GM19372 (cell line): ENCODE data around the gene ZMAT5.
"Not testable (repeated sequence)": the region's sequence is repeated elsewhere in the genome, so short reads cannot be mapped to it uniquely, and the experiment has no call there.

Experiments used
- ATAC-seq: cut with Tn5 transposase; IDR thresholded peaks from one replicate; pipeline ENCODE4 v1.9.1; 2021; ENCODE audit warnings: mild to moderate bottlenecking, low read depth, moderate library complexity; ENCODE audit not compliant: unreplicated experiment

Gene ZMAT5

DNA sequence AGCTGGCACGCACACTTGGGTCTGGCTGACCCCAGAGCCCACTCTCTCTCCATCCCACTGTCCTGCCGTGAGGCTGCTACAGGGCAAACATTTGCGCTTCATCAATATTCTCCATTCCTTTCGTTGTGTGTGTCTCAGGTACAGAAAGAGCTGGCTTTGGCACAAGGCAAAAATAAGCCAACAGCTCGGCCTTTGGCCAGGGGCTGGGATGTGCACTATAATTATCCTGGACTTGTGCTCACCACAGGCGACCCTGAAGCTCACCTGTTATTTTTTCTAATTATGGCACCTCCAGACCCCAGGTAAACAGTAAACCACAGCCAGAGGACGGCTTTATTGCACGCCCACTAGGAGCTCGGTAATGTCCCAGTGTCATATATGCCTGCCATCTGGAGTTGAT lies 10.9 kb downstream of the ZMAT5 start:
- no peak for ATAC-seq

DNA sequence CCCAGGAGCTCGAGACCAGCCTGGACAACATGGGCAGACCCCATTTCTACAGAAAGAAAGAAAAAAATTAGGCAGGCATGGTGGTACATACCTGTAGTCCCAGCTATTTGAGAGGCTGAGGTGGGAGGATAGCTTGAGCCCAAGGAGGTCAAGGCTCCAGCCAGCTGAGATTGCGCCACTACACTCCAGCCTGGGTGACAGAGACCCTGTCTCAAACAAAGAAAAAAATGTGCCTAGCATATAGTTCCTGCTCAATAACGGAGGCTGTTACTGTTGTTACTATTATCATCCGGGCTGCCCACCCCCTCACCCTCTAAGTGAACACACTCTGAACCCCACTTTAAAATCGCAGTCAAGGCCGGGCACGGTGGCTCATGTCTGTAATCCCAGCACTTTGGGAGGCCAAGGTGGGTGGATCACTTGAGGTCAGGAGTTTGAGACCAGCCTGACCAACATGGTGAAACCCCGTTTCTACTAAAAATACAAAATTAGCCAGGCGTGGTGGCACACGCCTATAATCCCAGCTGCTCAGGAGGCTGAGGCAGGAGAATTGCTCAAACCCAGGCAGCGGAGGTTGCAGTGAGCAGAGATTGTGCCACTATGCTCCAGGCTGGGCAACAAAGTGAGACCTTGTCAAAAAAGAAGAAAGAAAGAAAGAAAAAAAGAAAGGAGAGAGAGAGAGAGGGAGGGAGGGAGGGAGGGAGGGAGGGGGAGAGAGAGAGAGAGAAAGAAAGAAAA lies 12.0 kb downstream of the ZMAT5 start:
- ATAC-seq = not testable (repeated sequence)

DNA sequence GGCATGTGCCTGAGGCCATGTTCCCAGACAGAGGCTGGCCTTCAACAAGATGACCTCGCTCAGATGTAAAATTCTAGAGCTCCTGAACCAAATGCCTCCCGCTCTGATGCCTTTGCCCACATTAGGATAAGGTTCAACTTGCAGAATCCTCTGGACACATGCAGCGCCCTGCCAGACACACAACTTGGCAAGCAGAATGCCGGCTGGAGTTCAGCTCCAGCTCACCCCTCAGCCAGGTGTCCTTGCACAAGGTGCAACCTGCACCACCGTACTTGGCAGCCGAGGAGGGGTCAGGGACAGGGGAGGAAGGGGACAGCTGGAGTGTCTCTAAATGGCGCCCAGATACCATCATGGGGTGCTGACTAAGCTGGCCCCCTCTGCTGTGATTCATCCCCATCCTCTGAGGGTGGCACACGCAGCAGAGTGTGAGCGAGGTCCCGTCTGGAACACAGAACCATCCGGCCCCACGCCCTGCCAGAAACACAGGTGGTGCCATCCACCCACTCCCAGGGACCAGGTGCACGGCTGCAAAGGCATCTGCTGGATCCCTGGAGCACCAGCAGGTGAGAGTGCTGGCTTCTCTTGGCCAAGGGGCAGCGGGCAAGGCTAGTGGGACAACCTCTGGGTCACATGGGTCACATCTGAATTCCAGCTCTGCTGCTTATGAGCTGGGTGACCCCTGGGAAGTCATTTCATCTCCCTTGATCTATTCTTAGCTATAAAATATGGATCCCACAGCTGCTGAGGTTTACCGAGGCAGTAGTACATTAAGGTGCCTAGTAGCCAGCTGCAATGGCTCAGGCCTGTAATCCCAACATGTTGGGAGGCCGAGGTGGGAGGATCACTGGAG lies 12.8 kb downstream of the ZMAT5 start:
- no peak for ATAC-seq

DNA sequence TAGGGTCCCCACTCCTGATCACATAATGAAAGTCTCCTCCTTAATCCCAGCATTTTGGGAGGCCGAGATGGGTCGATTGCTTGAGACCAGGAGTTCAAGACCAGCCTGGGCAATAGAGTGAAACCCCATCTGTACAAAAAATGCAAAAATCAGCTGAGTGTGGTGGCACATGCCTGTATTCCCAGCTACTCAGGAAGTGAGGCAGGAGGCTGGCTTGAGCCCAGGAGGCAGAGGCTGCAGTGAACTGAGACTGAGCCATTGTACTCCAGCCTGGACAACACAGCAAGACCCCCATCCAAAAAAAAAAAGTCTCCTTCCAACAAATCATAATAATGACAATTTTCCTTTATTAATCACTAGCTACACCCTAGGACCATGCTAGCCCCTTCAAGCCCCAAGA lies 15.1 kb downstream of the ZMAT5 start:
- no peak for ATAC-seq

DNA sequence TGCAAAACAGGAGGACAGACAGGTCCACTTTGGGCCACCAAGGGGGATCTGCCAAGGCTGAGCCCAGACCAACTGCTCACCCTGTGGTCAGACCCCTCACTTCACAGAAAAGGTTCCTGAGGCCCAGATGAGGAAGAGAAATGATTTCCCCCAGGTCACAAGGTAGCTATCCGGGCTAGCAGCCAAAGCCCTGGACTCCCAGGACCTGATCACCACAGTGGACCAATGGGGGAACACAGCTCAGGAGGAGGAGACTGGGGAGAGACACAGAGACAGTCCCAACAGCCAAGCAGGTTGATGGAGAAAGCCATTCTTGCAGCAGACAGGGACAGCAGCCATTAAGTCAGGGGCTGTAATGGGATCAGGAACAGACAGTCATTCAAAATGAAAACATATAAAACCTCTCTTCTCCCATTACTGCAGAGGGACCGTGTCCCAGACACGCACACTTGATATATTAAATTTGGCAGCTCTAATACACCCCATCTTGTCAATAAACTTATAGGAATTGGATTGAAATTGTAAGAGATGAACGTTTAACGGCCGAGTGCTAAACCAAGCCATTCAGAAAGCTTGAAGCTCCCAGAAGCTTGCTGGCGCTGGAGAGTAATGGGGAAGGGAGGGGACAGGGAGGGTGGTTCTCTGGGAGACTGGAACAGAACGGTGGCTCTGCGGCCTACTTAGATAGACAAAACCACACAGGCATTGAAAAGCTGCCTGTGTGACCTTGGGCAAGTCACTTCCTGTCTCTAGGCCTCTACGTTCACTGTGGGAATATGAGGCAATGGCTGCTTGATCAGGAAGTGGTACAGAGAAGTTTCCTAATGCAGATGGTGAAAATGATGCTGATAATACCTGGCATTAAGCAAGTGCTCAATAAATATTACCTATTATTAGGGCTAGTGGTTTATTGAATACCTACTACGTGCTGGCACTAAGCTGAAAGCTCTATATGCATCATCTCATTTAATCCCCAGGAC lies 16.0 kb downstream of the ZMAT5 start:
- no peak for ATAC-seq

DNA sequence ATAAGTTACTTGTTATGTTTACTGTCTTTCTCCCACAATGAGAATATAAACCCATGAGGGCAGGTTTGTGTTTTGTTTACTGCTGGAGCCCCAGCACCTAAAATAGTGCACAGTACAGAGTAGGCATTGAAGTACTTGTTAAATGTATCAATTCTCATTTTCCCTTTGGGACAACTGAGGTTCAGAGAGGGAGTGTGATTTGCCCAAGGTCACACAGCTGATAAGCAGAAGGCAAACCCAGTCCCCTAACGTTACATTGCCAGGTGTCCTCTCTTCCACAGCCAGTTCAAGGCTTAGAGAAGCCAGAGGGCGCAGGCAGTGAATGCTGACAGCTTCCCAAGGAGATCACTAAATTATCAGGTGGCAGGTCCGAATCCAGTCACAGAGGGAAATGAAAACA lies 16.8 kb downstream of the ZMAT5 start:
- no peak for ATAC-seq

DNA sequence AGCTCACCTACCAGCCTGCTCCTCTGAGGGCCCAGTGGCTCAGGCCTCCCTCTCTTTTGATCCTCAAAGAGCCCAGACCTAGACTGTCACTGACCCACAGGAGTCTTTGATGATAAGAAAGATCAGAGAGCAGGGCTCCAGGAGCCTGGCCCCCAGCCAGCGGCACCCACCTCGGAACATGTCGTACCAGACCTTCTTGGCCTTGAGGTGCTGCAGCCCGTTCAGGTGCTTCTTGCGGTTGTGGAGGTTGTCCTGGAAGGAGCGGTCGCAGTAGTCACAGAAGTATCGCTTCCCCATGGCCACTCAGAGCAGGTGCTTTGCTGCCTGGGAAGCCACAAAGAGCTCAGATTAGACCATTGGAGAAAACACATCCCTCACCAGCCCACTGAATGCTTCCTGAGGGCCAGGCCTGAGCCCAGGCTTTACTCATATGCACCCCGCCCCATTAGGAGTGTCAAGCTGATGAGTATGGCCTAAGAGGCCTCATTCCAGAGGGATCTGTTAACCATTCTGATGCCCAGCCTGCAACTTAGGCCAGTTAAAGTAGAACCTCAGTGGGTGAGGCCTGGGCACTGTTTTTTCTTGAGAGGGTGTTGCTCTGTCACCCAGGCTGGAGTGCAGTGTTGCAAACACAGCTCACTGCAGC lies 18.4 kb downstream of the ZMAT5 start:
- no peak for ATAC-seq

DNA sequence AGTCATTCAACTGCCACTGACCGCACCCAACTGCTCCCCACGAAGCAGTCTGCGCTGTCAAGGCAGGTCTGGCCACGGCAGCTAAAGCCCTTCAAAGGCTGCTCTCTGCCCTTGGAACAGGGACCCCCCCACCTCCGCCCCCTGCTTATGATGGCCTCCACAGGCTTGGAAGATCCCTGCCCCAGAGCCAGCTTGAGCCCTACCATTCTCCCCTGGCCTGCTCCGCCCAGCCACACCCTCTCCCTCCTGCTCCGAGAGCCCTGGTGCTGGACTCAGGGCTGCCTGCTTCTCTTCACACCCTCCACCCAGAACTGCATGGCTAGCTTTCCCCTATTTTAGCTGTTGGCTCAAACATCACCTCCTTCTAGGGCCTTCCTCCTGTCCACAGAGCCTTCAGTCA lies 19.0 kb downstream of the ZMAT5 start:
- no peak for ATAC-seq

DNA sequence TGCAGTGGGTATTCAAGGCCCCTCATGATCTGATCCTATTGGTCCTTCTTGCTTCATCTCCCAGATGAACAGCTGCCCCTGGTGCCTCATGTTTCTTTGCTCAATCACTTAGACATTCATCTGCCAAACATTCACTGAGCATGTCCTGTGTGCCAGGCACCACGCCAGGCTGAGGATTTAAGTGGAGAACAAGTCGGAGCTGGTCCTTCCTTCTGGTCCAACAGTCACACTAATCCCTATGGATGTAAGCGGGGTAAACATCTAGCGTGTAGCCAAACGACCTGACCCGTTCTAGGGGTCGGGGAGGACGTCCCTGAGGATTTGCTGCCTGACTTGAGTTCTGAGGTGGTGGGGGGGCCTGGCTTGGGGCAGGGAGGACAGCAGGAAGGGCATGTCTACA lies 21.9 kb downstream of the ZMAT5 start:
- ATAC-seq = no peak

DNA sequence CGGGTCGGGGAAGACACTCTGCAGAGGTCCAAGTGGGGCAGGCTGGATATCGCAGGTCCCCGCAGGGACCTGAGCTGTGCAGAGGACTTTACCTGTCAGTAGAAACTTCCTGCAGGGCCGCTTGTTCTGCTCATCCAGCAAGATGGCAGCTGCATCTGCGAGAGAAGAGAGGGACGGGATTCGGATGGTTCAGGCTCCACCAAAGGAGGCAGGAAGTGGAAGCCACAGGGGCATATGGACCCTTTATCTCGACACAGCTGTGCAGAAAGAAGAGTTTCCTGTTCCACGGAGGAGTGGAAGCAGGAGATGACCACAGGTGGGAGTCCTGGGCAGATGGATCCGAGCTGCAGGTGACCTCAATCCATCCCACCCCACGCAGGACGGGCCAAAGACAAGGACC lies 24.5 kb downstream of the ZMAT5 start:
- ATAC-seq = no peak

DNA sequence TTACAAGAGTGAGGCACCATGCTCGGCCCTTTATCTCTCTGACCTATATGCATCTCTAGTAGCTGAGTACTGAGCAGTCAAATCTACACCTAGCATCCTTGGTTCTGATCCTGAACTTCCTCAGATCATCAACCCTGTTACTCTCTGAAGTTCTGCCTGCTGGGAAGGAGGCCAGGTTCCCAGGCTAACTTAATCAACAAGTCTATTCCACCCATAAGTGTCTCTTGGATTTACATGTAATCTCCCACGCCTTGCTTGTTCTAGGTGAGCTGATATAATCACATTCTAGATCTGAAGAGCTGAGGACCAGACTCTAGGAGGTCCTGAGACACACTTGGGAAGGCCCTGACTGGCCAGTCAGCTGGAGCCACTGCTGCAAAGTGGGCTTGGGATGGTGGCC lies 24.9 kb downstream of the ZMAT5 start:
- no peak for ATAC-seq

DNA sequence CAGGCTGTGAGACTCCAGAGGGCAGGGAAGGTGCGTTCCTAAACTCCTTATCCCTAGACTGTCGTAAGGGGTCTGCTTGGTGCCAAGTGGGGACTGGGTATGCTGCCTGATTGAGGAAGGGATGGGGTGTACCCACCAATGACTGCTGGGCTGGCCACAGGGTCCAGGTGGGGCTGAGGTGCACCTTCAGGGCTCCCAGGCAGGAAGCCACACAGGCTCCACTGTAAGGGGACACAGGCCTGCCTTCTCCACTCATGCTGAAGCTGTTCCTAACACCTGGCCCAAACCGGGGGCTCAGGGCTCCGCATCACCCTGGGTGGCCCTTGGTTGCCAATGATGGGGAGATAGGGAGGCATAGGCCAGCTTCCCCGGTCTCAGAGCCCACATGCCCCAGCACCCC lies 26.6 kb downstream of the ZMAT5 start:
- ATAC-seq = no peak

DNA sequence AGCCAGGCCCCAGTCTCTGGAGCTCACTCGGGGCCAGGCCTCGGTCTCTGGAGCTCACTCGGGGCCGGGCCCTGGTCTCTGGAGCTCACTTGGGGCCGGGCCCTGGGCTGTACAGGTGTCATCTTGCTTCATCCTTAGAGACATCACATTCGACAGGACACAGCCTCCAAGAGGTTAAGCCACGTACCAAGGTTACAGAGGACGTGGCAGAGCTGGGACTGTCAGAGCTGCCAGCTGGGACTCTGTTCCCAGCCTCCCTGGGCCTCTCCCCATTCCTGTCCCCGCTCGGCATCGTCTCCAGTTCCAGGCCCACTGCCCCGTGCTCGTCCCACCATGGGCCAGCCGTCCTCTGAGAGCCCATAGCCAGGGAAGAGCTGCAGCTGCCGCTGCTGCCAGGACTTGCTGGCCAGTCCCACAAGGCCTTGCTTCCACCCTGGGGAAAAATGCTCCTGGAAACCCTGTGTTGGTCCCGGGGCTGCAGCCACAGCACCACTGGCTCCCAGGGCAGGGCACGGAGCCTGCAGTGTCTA lies 27.4 kb downstream of the ZMAT5 start:
- ATAC-seq = no peak

DNA sequence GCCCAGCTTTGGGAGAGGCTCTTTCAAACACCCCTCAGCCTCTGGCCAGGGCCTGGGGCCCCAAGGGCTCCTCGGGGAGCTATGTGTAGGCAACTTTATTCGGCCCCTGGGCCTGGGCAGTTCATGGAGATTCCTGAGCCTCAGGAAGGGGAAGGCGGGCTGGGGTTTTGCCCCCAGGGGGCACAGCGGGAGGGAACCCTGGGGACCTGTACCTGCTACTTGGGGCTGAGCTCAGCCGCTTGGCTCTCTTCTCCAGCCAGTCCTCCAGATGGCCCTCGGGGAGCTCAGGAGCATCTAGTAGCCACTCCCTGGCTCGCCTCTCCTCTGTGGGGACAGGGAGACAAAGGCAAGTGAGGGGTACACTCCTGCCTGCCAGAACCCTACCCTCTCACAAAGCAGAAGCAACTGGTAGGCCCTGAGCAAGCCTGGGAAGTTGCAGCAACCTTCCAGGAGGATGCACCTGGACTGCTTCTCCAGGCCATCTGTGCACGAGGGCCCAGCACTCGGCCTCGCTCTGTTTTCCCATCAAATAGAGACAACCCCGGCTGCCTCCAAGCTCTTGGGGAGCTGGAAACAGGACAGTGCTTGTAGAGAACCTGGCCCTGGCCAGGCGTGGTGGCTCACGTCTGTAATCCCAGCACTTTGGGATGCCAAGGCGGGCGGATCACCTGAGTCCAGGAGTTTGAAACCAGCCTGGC lies 28.5 kb downstream of the ZMAT5 start:
- no peak for ATAC-seq

DNA sequence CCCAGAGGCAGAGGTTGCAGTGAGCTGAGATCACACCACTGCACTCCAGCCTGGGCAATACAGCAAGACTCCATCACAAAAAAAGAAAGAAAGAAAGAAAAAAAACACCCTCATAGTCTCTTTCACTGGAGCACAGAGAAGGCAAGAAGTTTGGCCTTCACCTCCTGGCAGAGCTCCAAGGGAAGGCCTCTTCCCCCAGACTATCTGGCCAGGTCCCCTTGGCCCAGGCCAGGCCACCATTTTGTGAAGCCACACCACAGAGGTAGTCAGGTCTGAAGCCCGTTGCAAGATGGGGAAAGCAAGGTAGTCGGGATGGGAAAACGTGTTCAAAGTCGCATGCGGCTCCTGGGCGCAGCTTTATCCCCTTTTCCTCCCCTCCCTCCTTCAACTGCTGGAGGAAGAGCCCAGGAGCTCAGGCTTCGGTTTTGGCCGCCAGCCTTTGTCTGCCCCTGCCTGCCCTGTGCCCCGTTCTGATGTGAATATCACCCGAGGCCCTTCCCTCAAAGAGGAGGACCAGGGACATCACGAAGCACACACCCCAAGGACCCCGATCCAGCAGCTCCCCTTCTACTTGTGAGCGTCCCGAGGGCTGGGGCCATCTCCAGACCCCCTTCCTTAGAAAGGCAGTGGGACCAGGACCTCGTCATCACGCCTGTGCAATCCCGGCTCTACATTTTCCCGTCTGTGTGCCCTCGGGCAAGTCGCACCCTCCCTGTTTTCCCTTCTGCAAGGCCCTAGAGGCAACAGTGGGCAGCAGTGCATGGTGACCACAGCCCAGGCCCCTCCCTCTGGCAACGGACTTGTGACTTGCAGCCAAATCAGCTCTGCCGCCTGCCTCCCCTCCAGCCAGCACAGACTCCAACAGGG lies 29.3 kb downstream of the ZMAT5 start:
- ATAC-seq = no peak

DNA sequence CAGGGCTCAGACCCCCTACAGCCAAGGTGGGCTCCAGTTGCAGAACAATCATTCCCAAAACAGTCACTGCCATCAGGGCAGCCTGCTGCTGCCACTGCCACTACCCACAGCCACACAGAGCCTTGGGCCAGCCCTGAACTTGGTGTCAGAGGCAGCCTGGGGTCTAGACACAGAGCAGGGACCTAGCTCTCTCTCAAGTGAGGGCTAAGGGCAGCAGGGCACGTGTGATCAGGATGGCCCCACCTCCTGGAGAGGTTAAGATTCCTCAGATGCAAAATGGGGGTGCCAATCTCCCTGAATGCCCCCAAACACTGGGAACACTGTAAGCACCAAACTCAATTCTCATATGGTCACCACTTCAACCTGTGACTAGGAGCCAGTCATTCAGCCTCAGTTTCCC lies 31.4 kb downstream of the ZMAT5 start:
- ATAC-seq = no peak

DNA sequence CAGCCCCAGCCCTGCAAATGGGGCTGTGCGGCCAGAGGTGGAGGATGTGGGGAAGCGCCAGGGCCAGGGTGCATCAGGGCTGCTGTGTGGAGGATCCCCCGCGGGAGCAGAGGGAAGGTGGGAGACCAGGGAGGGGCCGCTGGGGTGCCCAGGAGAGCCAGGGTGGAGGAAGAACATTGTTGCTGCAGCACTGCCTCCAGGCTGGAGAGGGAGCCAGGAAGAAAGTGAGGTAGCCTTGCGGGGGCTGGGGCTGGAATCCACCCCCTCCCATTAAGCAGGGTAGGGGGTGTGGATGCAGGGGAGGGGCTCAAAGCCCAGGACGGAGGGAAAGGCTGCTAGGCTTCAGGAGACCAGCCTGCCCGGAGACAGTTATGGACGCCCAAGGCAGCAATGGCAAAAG lies 32.0 kb downstream of the ZMAT5 start:
- no peak for ATAC-seq

DNA sequence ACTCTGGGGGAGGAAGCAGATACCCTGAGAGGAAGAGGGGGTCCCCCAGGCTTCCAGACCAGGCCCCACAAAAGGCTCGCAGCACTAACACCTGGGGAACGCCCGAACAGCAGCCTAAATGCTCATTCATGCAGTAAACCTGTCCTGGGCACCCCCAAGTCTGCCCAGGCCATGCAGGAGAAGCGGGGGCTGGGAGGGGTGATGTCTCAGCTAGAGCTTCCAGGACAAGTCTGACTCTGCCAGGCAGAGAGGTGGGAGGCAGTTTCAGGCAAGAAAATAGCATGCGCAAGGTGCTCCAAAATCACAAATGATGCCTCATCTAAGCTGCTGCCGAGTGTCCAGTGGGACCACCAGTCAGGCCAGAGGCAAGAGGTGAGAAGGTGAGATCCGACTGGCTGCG lies 32.4 kb downstream of the ZMAT5 start:
- no peak for ATAC-seq
